HT1080 (cell line): Measurements from ENCODE around the gene TXNRD2. TPM values are rescaled to one million over a fixed set of nuclear protein-coding genes. Genes with fewer than 3 reads are reported as not detected.
A peak's percentile ranks its signal among the peaks of the same experiment; 100 is the strongest.

Experiments used
- DNase-seq: peaks from one replicate; pipeline ENCODE4 v3.0.0-alpha.2; 2015; ENCODE audit warnings: low read depth
- total RNA-seq: library from RNA; depleted of rRNA; stranded (reverse); fragments of >200 nt; shearing (Covaris generic); gene quantifications from 2 replicates; pipeline ENCODE4 v1.2.3, GENCODE V29; 2014

TXNRD2 gene
- total RNA-seq, 1 experiment from 2014 or later = 94.5 TPM

GRCh38 chr22:19866665-19867009, 75.0 kb downstream of the TXNRD2 start:
- DNase-seq = no peak

- DNase-seq = no peak
Observed at GRCh38 chr22:19865141-19865829, 76.3 kb downstream of the TXNRD2 start.

GRCh38 chr22:19864538-19865106, 77.0 kb downstream of the TXNRD2 start:
- no peak for DNase-seq

GRCh38 chr22:19863571-19863970, 78.0 kb downstream of the TXNRD2 start:
- DNase-seq = no peak

GRCh38 chr22:19862619-19863246, 78.9 kb downstream of the TXNRD2 start:
- DNase-seq = no peak

GRCh38 chr22:19859861-19860510, 81.6 kb downstream of the TXNRD2 start:
- DNase-seq = no peak

- no peak for DNase-seq
Observed at GRCh38 chr22:19857382-19857781, 84.2 kb downstream of the TXNRD2 start.

GRCh38 chr22:19855504-19856409, 85.9 kb downstream of the TXNRD2 start:
- peak; percentile 69 for DNase-seq

GRCh38 chr22:19854778-19855503, 86.7 kb downstream of the TXNRD2 start, which contains the start of the genes GNB1L and RTL10:
GNB1L (minus strand) TSS chr22:19854874; CDS start chr22:19821355, 33,519 bp downstream.
RTL10 (minus strand) TSS chr22:19854874; CDS start chr22:19852261, 2,613 bp downstream.
- DNase-seq = peak; percentile 95

- DNase-seq = peak; percentile 28
Observed at GRCh38 chr22:19853879-19854777, 87.5 kb downstream of the TXNRD2 start.

- DNase-seq = no peak
Observed at GRCh38 chr22:19853058-19853878, 88.3 kb downstream of the TXNRD2 start.

GRCh38 chr22:19852177-19852781, 89.3 kb downstream of the TXNRD2 start:
- no peak for DNase-seq

GRCh38 chr22:19851291-19852176, 90.1 kb downstream of the TXNRD2 start:
- DNase-seq = no peak

- no peak for DNase-seq
Observed at GRCh38 chr22:19850763-19851109, 90.9 kb downstream of the TXNRD2 start.

- DNase-seq = no peak
Observed at GRCh38 chr22:19849835-19850762, 91.5 kb downstream of the TXNRD2 start.
